Subcutaneous adipose tissue (tissue), 4 donors: ENCODE results near the gene SEC22C. TPM values are rescaled to one million over a fixed set of nuclear protein-coding genes. Genes with fewer than 3 reads are reported as not detected.

Source experiments
- total RNA-seq, 4 donors: library from RNA; depleted of rRNA; stranded (reverse); fragments of >200 nt; gene quantifications; one replicate each; pipeline ENCODE4 v1.1.0, GENCODE V29; 2016
- TF ChIP-seq, protein P1 (sequence below): fragments of 450-650 bp; IDR thresholded peaks from one replicate; pipeline ENCODE4 v1.5.1; 2016; ENCODE audit warnings: low read depth, mild to moderate bottlenecking, control low read depth, antibody characterized with exemption, moderate library complexity

SEC22C gene
- total RNA-seq, 4 donors from 2014 or later, result 45.6 to 64.3 (median 53.1) TPM

DNA sequence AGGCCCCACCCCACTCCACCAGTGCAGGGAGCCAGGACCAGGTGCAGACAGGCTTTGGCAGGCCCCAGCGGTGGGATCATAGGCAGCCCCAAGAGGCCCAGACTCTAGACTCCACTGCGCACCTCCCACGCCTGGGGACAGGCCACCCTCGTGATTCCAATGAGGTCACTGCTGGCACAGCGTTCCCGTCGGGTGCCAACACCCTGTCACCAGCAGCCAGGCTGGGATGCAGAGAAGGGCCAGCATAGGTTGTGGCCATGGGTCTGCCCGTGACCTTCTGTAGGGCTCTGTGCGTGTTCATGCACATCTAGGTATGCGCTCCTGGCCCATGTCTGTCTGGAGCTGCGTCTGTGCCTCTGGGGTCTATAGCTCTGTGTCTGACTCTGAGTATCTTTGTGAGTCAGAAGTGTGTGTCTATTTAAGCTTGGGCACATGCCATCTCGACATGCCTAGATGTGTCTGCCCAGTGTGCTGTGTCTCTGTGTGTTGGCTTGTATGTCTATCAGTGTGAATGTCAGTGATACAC is 66.3 kb downstream of the SEC22C start:
- TF ChIP-seq, protein P1, sequence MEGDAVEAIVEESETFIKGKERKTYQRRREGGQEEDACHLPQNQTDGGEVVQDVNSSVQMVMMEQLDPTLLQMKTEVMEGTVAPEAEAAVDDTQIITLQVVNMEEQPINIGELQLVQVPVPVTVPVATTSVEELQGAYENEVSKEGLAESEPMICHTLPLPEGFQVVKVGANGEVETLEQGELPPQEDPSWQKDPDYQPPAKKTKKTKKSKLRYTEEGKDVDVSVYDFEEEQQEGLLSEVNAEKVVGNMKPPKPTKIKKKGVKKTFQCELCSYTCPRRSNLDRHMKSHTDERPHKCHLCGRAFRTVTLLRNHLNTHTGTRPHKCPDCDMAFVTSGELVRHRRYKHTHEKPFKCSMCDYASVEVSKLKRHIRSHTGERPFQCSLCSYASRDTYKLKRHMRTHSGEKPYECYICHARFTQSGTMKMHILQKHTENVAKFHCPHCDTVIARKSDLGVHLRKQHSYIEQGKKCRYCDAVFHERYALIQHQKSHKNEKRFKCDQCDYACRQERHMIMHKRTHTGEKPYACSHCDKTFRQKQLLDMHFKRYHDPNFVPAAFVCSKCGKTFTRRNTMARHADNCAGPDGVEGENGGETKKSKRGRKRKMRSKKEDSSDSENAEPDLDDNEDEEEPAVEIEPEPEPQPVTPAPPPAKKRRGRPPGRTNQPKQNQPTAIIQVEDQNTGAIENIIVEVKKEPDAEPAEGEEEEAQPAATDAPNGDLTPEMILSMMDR, result no peak

DNA sequence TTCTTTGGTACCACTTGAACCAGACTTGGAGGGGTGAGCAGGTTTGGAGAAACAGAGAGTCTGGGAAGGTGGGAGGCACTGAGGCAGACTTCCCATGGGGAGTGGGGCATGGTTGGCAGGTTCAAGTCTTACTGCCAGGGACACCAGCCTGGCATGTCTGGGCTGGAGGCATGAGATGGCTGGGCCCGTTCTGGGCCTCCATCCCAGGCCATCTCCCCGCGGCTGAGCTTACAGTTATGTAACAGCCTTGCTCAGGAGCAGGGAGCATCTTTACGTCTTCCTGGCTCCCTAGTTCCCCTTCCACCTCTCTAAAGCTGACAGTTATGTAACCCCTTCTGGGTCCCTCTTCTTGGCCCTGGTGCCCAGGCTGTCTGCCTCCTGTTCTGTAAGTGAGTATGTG is 66.9 kb downstream of the SEC22C start:
- TF ChIP-seq, protein P1, result no peak

DNA sequence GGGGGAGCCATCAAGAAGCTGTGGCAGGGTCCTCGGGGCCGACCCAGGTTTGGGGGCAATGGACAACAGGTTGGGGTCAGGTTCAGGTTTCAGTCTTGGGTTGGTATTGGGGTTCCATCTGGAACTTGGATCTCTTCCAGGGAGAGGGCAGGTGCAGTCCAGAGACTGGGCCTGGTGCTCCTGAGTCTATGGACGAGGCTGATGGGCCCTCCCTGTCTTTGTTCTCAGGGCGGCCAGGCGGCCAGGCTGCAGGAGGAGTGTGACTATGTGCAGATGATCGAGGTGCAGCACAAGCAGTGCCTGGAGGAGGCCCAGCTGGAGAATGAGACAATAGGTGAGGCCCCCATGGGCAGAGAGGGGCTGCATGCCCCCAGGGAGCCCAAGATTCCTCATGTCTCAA is 68.2 kb downstream of the SEC22C start:
- TF ChIP-seq, protein P1, result no peak

DNA sequence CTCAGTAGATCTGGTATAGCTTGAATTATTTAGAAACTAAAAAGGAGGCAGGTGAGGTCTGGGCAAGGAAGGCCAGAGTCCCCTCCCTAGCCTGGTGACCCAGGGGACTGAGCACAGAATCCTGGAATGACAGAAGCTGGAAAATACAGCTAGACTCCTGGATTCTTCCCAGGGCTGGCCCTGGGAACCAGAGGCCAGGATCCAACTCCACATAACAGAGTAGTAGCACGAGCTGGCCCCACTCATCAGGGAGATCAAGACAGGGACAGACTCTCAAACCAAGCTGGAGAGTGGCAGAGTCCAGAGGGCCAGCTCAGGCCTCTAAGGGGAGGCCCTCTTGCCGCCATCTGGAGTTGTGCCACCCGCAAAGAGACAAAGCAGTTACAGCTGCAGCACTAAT is 68.6 kb downstream of the SEC22C start:
- TF ChIP-seq, protein P1, result no peak

DNA sequence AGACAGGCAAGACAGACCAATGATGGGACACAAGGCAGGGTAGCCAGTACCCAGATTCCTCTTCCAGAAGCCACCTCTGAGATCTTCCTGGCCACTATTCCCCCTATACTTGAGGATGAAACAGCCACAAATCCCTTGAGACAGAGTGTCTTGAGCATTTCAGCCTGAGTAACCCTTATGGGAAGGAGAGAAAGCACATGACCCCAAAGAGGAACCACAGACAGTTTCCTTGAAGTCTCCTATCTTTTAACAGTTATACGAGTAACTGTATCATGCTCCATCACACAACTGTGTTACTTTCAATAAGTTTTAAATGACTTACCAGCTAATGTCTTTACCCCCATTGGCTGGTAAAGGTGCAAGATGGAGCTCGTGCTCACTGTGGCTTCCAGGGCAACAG is 70.0 kb downstream of the SEC22C start:
- TF ChIP-seq, protein P1, result no peak

DNA sequence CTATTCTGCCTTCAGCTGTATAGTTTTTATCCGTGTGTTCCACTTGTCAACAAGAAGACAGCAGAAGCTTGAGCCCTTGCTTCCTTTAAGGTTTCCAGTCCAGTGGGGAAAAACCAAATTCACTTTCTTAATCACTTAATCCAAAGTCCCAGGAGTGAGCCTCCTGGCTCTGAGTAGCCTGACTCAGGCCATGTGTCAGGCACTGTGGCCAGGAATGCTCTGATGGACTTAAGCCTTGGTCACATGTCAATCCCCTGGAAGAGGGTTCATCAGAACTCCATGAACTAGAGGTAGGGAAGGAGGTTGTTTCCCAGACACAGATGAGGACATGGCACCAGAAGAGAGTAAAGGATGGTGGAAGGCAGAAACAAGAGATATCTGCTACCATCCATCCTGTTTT is 70.6 kb downstream of the SEC22C start:
- TF ChIP-seq, protein P1, result no peak

DNA sequence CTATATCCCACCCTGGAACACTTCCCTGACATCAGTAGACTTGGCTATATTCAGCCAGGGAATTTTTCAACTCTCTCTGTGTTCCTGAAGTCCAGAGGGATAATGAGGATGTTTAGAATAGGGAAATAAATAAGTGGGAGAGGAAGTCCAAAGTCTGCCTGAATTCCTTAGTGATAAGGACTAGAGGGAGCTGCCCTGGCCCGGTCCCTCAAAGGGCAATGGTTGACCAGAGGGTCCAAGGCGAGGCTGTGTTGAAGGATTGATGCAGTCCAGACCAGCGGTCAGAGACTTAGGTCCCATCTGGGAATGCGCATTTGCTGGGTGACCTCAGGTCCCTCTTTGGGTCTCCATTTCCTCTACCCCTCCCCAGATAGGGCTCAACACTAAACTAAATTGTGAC is 71.4 kb downstream of the SEC22C start:
- TF ChIP-seq, protein P1, result no peak

DNA sequence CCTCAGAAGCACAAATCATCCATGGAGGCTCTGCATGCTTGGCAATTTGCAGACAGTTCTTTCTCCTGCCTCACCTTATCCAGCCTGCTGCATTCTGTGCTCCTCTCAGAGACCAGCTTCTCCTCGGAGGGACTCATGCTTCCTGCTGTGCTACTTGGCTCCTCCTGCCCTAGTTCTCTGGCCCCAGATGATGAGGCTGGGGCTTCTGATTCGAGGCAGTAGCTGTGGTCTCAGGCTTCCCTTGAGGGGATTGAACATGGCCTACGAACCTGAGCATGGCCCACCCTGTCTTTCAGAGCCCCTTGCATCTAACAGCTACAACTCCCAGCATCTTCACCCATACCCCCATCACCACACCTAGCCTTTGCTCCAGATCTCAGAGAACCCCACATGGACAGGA is 72.7 kb downstream of the SEC22C start:
- TF ChIP-seq, protein P1, result no peak
